Measurements from ENCODE around the gene MID1IP1.

The MID1IP1 gene

DNA sequence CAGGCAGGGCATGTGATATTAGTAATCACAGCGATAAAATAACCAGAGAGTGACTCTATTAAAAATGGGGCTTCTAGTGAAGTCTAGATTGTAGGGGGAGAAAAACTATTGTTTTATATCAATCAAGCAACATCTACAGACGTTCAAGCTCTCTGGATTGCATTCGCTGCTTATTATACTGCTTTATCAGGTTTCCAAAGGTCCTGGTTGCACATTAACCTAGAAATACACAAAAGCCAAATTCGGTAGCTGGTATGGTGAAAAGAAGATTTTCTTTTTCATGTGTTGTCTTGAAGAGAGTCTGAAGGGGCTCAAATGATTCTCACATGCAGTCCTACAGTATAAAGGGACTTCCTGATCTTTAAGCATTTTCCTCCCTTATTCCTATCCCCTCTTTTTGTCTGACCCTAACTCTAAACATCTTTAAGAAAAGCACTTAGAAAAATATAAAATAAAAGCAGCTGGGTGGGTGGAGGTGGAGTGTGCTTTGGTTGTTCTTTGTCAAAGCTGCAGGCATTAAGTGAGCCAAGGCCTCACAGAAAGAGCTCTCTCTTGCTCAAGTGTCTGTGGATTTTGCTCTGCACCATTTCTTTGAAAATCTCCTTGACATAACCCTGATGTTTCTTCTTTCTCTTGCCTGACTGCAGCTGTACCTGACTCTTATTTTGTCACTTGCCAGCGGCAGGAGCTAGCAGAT lies 46.1 kb downstream of the MID1IP1 start:
- TF ChIP-seq, protein P1, sequence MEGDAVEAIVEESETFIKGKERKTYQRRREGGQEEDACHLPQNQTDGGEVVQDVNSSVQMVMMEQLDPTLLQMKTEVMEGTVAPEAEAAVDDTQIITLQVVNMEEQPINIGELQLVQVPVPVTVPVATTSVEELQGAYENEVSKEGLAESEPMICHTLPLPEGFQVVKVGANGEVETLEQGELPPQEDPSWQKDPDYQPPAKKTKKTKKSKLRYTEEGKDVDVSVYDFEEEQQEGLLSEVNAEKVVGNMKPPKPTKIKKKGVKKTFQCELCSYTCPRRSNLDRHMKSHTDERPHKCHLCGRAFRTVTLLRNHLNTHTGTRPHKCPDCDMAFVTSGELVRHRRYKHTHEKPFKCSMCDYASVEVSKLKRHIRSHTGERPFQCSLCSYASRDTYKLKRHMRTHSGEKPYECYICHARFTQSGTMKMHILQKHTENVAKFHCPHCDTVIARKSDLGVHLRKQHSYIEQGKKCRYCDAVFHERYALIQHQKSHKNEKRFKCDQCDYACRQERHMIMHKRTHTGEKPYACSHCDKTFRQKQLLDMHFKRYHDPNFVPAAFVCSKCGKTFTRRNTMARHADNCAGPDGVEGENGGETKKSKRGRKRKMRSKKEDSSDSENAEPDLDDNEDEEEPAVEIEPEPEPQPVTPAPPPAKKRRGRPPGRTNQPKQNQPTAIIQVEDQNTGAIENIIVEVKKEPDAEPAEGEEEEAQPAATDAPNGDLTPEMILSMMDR (IDR thresholded peaks at IDR 0.05; ENCODE audit: extremely low read depth, insufficient read depth, missing control alignments): no peak
- in situ Hi-C loops (cut with MboI; ENCODE audit: low pct_unique_long_range_greater_than_20kb, low sequenced_read_pairs, unreplicated experiment): no loop called here
- no peak for DNase-seq (ENCODE audit: low spot score)

DNA sequence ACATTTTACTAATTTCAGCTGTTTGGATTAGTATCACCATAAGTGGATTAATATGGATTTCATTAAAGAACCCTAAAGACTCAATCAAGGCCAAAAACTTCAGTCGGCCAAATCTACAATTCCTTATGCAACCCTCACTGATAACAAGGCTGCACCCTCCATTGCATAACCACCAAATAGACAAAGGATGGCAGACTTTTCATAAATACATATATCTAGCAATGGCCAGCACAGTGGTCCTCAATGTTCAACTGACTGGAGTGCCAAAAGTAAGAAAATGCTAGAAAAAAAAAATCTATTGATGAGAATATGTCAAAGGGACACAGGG lies 46.6 kb downstream of the MID1IP1 start:
- TF ChIP-seq, protein P1 (IDR thresholded peaks at IDR 0.05; ENCODE audit: extremely low read depth, insufficient read depth, missing control alignments): no peak
- in situ Hi-C loops (cut with MboI; ENCODE audit: low pct_unique_long_range_greater_than_20kb, low sequenced_read_pairs, unreplicated experiment): no loop called here
- no peak for DNase-seq (ENCODE audit: low spot score)

DNA sequence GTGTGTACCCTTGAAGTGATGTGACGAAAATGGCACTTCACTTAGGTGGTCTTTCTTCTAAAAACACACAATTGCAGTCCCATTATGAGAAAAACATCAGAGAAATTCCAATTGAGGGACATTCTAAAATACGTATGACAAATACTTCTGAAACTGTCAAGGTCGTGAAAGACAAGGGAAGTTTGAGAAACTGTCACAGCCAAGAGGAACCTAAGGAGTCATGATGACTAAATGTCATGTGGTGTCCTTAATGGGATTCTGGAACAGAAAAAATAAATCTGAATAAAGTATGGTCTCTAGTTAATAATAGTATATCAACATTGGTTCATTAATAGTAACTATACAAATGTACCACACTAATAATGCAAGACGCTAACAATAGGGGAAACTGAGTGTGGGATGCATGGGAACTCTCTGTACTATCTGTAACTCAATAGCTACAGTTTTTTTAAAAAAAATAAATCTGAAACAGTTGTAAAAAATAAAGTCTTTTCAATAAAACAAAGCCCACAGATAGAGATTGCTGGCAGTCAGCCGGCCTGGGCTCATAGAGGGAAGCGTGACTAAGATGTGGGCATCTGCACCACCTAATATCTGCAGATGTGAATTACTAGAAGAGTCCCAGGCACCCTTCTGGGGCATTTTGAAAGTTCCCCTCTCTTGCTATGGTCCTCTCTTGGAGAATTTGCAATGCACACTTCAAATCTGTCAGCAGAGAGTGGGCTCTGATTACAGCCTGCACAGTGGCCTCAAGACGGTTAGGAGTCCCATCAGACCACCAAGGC lies 47.6 kb downstream of the MID1IP1 start:
- TF ChIP-seq, protein P1 (IDR thresholded peaks at IDR 0.05; ENCODE audit: extremely low read depth, insufficient read depth, missing control alignments): no peak
- no peak for DNase-seq (ENCODE audit: low spot score)
- in situ Hi-C loops (cut with MboI; ENCODE audit: low pct_unique_long_range_greater_than_20kb, low sequenced_read_pairs, unreplicated experiment): no loop called here

DNA sequence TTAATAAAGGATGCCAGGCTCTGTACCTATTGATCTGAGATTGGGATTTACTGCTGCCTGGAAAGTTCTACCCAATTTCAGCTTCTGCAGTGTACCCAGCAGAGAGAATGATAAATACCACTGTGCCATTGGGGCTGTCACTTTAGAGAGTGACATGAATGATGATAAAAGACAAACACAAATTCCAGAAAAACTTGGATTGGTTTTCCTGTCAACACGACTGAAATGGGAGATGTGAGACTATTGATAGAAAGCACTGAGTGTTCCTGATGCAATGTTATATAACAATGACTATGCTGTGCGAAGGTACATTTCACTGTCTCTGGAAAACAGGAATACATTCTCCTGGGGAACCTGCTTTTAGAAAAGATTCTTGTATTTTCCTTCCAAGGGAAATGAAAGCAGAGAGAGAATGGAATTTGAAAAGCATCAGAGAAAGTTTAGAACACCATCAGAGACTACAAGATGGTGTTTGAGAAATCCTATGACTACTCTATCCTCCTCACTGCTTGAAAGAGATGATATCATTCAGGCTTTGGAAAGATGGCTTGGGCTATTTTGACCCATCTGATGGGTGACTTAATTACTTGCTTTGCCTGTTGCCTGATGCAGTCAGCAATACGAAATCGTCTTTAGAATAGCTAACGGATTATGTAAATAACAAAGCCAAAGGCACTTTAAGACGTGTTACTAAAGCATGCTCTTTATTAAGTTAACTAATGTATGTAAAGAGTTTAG lies 49.7 kb downstream of the MID1IP1 start:
- no peak for DNase-seq (ENCODE audit: low spot score)
- in situ Hi-C loops (cut with MboI; ENCODE audit: low pct_unique_long_range_greater_than_20kb, low sequenced_read_pairs, unreplicated experiment): no loop called here
- TF ChIP-seq, protein P1 (IDR thresholded peaks at IDR 0.05; ENCODE audit: extremely low read depth, insufficient read depth, missing control alignments): no peak

DNA sequence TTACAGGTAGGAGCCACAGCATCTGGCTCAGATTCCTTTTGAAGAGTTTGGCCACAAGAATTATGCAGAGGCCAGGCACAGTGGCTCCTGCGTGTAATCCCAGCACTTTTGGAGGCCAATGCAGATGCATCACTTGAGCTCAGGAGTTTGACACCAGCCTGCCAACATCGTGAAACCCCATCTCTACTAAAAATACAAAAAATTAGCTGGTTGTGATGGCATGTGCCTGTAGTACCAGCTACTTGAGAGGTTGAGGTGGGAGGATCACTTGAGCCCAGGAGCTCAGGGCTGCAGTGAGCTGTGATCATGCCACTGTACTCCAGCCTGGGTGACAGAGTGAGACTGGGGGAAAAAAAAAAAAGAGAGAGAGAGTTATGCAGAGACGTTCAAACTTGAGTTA lies 53.0 kb downstream of the MID1IP1 start:
- in situ Hi-C loops (cut with MboI; ENCODE audit: low pct_unique_long_range_greater_than_20kb, low sequenced_read_pairs, unreplicated experiment): no loop called here
- DNase-seq (ENCODE audit: low spot score): no peak
- TF ChIP-seq, protein P1 (IDR thresholded peaks at IDR 0.05; ENCODE audit: extremely low read depth, insufficient read depth, missing control alignments): no peak

Measured in GM13977 (cell line).